Measurements from ENCODE around the gene MYO1F.
A peak's percentile ranks its signal among the peaks of the same experiment; 100 is the strongest.
"Not testable (repeated sequence)": the region's sequence is repeated elsewhere in the genome, so short reads cannot be mapped to it uniquely, and the experiment has no call there.

The MYO1F gene

GRCh38 chr19:8567522-8568172 lies 9.6 kb downstream of the MYO1F start:
- no peak overlapping the region for H4K91ac ChIP-seq (ENCODE audit: low read depth, low read length, poor library complexity)
- H3K14ac ChIP-seq (ENCODE audit: low read length): no peak overlapping the region
- DNase-seq (ENCODE audit: low spot score): no peak
- peak overlapping the region in 1 of 2 donors; percentile 50 for H3K4me3 ChIP-seq (ENCODE audit: low read length in 2 of 2)
- WGBS, 2 donors (ENCODE audit: extremely low coverage in 2 of 2, insufficient read length in 2 of 2, insufficient replicate concordance in 1 of 2): no CpG with 5 or more reads among the region's 15 CpGs
- H2BK120ac ChIP-seq (ENCODE audit: low read depth, low read length): peak overlapping the region; percentile 81
- H3K79me1 ChIP-seq (ENCODE audit: low read depth, low read length): no peaks in the 10 kb centered on the region
- H3K36me3 ChIP-seq (replicated peaks in 1 of 2; ENCODE audit: control insufficient read depth in 2 of 2, insufficient read depth in 2 of 2, low read length in 2 of 2): no peaks in the 10 kb centered on the region
- H3K27ac ChIP-seq (replicated peaks; ENCODE audit: low read length): no peak overlapping the region
- no peak overlapping the region for H3K4me2 ChIP-seq (ENCODE audit: insufficient read depth, low read length, poor library complexity, severe bottlenecking)
- H3K18ac ChIP-seq (ENCODE audit: low read length): no peak overlapping the region
- no peak overlapping the region for H3K4ac ChIP-seq (ENCODE audit: low read length)
- H3K9ac ChIP-seq (ENCODE audit: low read depth, low read length, poor library complexity): peak overlapping the region; percentile 44
- peak overlapping the region; percentile 43 for H4K8ac ChIP-seq (ENCODE audit: low read depth, low read length)
- no peak overlapping the region for H2BK12ac ChIP-seq (ENCODE audit: low read length)
- no peak overlapping the region for H2AFZ ChIP-seq (ENCODE audit: low read length)
- no peaks in the 10 kb centered on the region for H3K4me1 ChIP-seq (ENCODE audit: control insufficient read depth in 2 of 2, insufficient read depth in 1 of 2, low read depth in 1 of 2, low read length in 2 of 2)
- H3K23ac ChIP-seq (ENCODE audit: low read depth, low read length, poor library complexity): no peak overlapping the region
- no peak overlapping the region for H2BK15ac ChIP-seq (ENCODE audit: low read length)
- H3K27me3 ChIP-seq (ENCODE audit: control insufficient read depth in 3 of 3, insufficient read depth in 3 of 3, low read depth in 1 of 3, low read length in 3 of 3): no peaks in the 10 kb centered on the region
- no peaks in the 10 kb centered on the region for H3K9me3 ChIP-seq (replicated peaks in 1 of 2; ENCODE audit: control insufficient read depth in 2 of 2, insufficient read depth in 1 of 2, low read depth in 1 of 2, low read length in 2 of 2)
- H2BK5ac ChIP-seq (ENCODE audit: low read length): peak overlapping the region; percentile 39
- no peak overlapping the region for H2AK5ac ChIP-seq (ENCODE audit: low read depth, low read length)

- Histone ChIP-seq H2AFZ (ENCODE audit: low read length) (no peak overlapping the region), H2BK5ac (ENCODE audit: low read length) (no peak overlapping the region), H3K4me1 (ENCODE audit: control insufficient read depth in 2 of 2, insufficient read depth in 1 of 2, low read depth in 1 of 2, low read length in 2 of 2) (no peaks in the 10 kb centered on the region), H3K27me3 (ENCODE audit: control insufficient read depth in 3 of 3, insufficient read depth in 3 of 3, low read depth in 1 of 3, low read length in 3 of 3) (no peaks in the 10 kb centered on the region), H3K36me3 (replicated peaks in 1 of 2; ENCODE audit: control insufficient read depth in 2 of 2, insufficient read depth in 2 of 2, low read length in 2 of 2) (no peaks in the 10 kb centered on the region), H3K9ac (ENCODE audit: low read depth, low read length, poor library complexity) (no peak overlapping the region), H3K79me1 (ENCODE audit: low read depth, low read length) (no peaks in the 10 kb centered on the region), H3K4ac (ENCODE audit: low read length) (no peak overlapping the region), H3K23ac (ENCODE audit: low read depth, low read length, poor library complexity) (no peak overlapping the region), H4K8ac (ENCODE audit: low read depth, low read length) (no peak overlapping the region), H3K4me3 (ENCODE audit: low read length in 2 of 2) (no peak overlapping the region), H2BK120ac (ENCODE audit: low read depth, low read length) (no peak overlapping the region), H2BK15ac (ENCODE audit: low read length) (no peak overlapping the region), H3K27ac (replicated peaks; ENCODE audit: low read length) (no peak overlapping the region), H3K4me2 (ENCODE audit: insufficient read depth, low read length, poor library complexity, severe bottlenecking) (no peak overlapping the region), H3K9me3 (replicated peaks in 1 of 2; ENCODE audit: control insufficient read depth in 2 of 2, insufficient read depth in 1 of 2, low read depth in 1 of 2, low read length in 2 of 2) (no peaks in the 10 kb centered on the region), H3K14ac (ENCODE audit: low read length) (no peak overlapping the region), H2AK5ac (ENCODE audit: low read depth, low read length) (no peak overlapping the region), H4K91ac (ENCODE audit: low read depth, low read length, poor library complexity) (no peak overlapping the region), H2BK12ac (ENCODE audit: low read length) (no peak overlapping the region), H3K18ac (ENCODE audit: low read length) (no peak overlapping the region)
- DNase-seq (ENCODE audit: low spot score): no peak
- no CpG with 5 or more reads among the region's 7 CpGs for WGBS, 2 donors (ENCODE audit: extremely low coverage in 2 of 2, insufficient read length in 2 of 2, insufficient replicate concordance in 1 of 2)
Measured at GRCh38 chr19:8566855-8567254, 10.4 kb downstream of the MYO1F start.

- not testable (repeated sequence) for H3K9ac ChIP-seq (ENCODE audit: low read depth, low read length, poor library complexity); H2BK120ac ChIP-seq (ENCODE audit: low read depth, low read length); H3K14ac ChIP-seq (ENCODE audit: low read length); H3K27me3 ChIP-seq (ENCODE audit: control insufficient read depth in 3 of 3, insufficient read depth in 3 of 3, low read depth in 1 of 3, low read length in 3 of 3); H3K79me1 ChIP-seq (ENCODE audit: low read depth, low read length); H3K23ac ChIP-seq (ENCODE audit: low read depth, low read length, poor library complexity); H2BK12ac ChIP-seq (ENCODE audit: low read length); H4K8ac ChIP-seq (ENCODE audit: low read depth, low read length); H2AK5ac ChIP-seq (ENCODE audit: low read depth, low read length); H3K4me2 ChIP-seq (ENCODE audit: insufficient read depth, low read length, poor library complexity, severe bottlenecking); H3K4me3 ChIP-seq (ENCODE audit: low read length in 2 of 2); H3K9me3 ChIP-seq (replicated peaks in 1 of 2; ENCODE audit: control insufficient read depth in 2 of 2, insufficient read depth in 1 of 2, low read depth in 1 of 2, low read length in 2 of 2); H3K18ac ChIP-seq (ENCODE audit: low read length); H4K91ac ChIP-seq (ENCODE audit: low read depth, low read length, poor library complexity); H3K27ac ChIP-seq (replicated peaks; ENCODE audit: low read length); H3K4me1 ChIP-seq (ENCODE audit: control insufficient read depth in 2 of 2, insufficient read depth in 1 of 2, low read depth in 1 of 2, low read length in 2 of 2); H3K4ac ChIP-seq (ENCODE audit: low read length); H2BK15ac ChIP-seq (ENCODE audit: low read length); DNase-seq (ENCODE audit: low spot score); H2AFZ ChIP-seq (ENCODE audit: low read length); H3K36me3 ChIP-seq (replicated peaks in 1 of 2; ENCODE audit: control insufficient read depth in 2 of 2, insufficient read depth in 2 of 2, low read length in 2 of 2); H2BK5ac ChIP-seq (ENCODE audit: low read length)
- WGBS, 2 donors (ENCODE audit: extremely low coverage in 2 of 2, insufficient read length in 2 of 2, insufficient replicate concordance in 1 of 2): no CpG with 5 or more reads among the region's 8 CpGs
Measured at GRCh38 chr19:8564866-8565265, 12.4 kb downstream of the MYO1F start.

GRCh38 chr19:8561075-8561764 lies 16.0 kb downstream of the MYO1F start:
- H3K4me1 ChIP-seq (ENCODE audit: control insufficient read depth in 2 of 2, insufficient read depth in 1 of 2, low read depth in 1 of 2, low read length in 2 of 2): peaks cover 3 to 5% of the 10 kb centered on the region in 2 donors
- DNase-seq (ENCODE audit: low spot score): no peak
- H3K23ac ChIP-seq (ENCODE audit: low read depth, low read length, poor library complexity): no peak overlapping the region
- H2AFZ ChIP-seq (ENCODE audit: low read length): no peak overlapping the region
- no peak overlapping the region for H3K9ac ChIP-seq (ENCODE audit: low read depth, low read length, poor library complexity)
- H3K14ac ChIP-seq (ENCODE audit: low read length): no peak overlapping the region
- no peak overlapping the region for H3K27ac ChIP-seq (replicated peaks; ENCODE audit: low read length)
- no peak overlapping the region for H2AK5ac ChIP-seq (ENCODE audit: low read depth, low read length)
- no peak overlapping the region for H3K4me3 ChIP-seq (ENCODE audit: low read length in 2 of 2)
- H3K79me1 ChIP-seq (ENCODE audit: low read depth, low read length): no peaks in the 10 kb centered on the region
- H2BK120ac ChIP-seq (ENCODE audit: low read depth, low read length): no peak overlapping the region
- H2BK5ac ChIP-seq (ENCODE audit: low read length): no peak overlapping the region
- H2BK12ac ChIP-seq (ENCODE audit: low read length): no peak overlapping the region
- no peak overlapping the region for H3K4ac ChIP-seq (ENCODE audit: low read length)
- H3K18ac ChIP-seq (ENCODE audit: low read length): no peak overlapping the region
- no peak overlapping the region for H2BK15ac ChIP-seq (ENCODE audit: low read length)
- H3K36me3 ChIP-seq (replicated peaks in 1 of 2; ENCODE audit: control insufficient read depth in 2 of 2, insufficient read depth in 2 of 2, low read length in 2 of 2): no peaks in the 10 kb centered on the region
- H3K27me3 ChIP-seq (ENCODE audit: control insufficient read depth in 3 of 3, insufficient read depth in 3 of 3, low read depth in 1 of 3, low read length in 3 of 3): no peaks in the 10 kb centered on the region
- H4K8ac ChIP-seq (ENCODE audit: low read depth, low read length): no peak overlapping the region
- H4K91ac ChIP-seq (ENCODE audit: low read depth, low read length, poor library complexity): no peak overlapping the region
- no peaks in the 10 kb centered on the region for H3K9me3 ChIP-seq (replicated peaks in 1 of 2; ENCODE audit: control insufficient read depth in 2 of 2, insufficient read depth in 1 of 2, low read depth in 1 of 2, low read length in 2 of 2)
- H3K4me2 ChIP-seq (ENCODE audit: insufficient read depth, low read length, poor library complexity, severe bottlenecking): no peak overlapping the region
- no CpG with 5 or more reads among the region's 2 CpGs for WGBS, 2 donors (ENCODE audit: extremely low coverage in 2 of 2, insufficient read length in 2 of 2, insufficient replicate concordance in 1 of 2)
